H1 (cell line): ENCODE measurements around the gene AQP6. TPM values are rescaled to one million over a fixed set of nuclear protein-coding genes. Genes with fewer than 3 reads are reported as not detected.

Source experiments
- CHD7 ChIP-seq: fragments of 300-600 bp; sonication (generic); IDR thresholded peaks from 2 replicates; pipeline ENCODE4 v1.7.1; 2012; ENCODE audit warnings: low read length, moderate library complexity, mild to moderate bottlenecking, inconsistent platforms; ENCODE audit not compliant: insufficient replicate concordance
- EP300 ChIP-seq, 2 experiments: IDR thresholded peaks; 1 replicate in 1 of 2; 2 replicates in 1 of 2; pipeline ENCODE4 v1.6.1; 2011 to 2012; ENCODE audit warnings: low read depth in 2 of 2, low read length in 2 of 2, mild to moderate bottlenecking in 2 of 2, borderline replicate concordance in 1 of 2, inconsistent platforms in 1 of 2, moderate library complexity in 1 of 2
- SIX5 ChIP-seq: IDR thresholded peaks from 2 replicates; pipeline ENCODE4 v1.6.1; 2011; ENCODE audit warnings: mild to moderate bottlenecking, low read depth, low read length
- polyA plus RNA-seq, 7 experiments: library from polyadenylated mRNA; depleted of rRNA in 3 of 7; stranded (reverse) in 5 of 7; unstranded in 2 of 7; fragments of >200 nt in 5 of 7; fragments of 200-250 nt in 2 of 7; gene quantifications; 1 replicate in 5 of 7; 2 replicates in 1 of 7; 4 replicates in 1 of 7; pipeline versions ENCODE4 v1.2.1 to v1.2.3, GENCODE V29; 2011 to 2013; ENCODE audit warnings: missing spikeins in 2 of 7, mixed read lengths in 2 of 7
- total RNA-seq: library from RNA; stranded (reverse); fragmentation: NEBNext Ultra II Directional; extraction: Animal tissue kit (Norgen Biotek cat#: 25700); gene quantifications from 2 replicates; pipeline ENCODE4 v1.2.1, GENCODE V29; 2021
- TF ChIP-seq, protein P1 (sequence below), 3 experiments: IDR thresholded peaks; 1 replicate in 2 of 3; 2 replicates in 1 of 3; pipeline versions ENCODE4 v1.5.1 to v1.6.1; 2011; ENCODE audit warnings: low read length in 3 of 3, mild to moderate bottlenecking in 3 of 3, inconsistent platforms in 2 of 3, low read depth in 1 of 3, moderate library complexity in 1 of 3; ENCODE audit not compliant: insufficient read depth in 1 of 3; ENCODE audit errors: control extremely low read depth in 1 of 3

AQP6 gene
- total and polyA plus RNA-seq, 2 of the 8 experiments (the other 6 are each of a cell fraction or from before 2014, with no cell fraction given), result 0.03 to 0.17 TPM

DNA sequence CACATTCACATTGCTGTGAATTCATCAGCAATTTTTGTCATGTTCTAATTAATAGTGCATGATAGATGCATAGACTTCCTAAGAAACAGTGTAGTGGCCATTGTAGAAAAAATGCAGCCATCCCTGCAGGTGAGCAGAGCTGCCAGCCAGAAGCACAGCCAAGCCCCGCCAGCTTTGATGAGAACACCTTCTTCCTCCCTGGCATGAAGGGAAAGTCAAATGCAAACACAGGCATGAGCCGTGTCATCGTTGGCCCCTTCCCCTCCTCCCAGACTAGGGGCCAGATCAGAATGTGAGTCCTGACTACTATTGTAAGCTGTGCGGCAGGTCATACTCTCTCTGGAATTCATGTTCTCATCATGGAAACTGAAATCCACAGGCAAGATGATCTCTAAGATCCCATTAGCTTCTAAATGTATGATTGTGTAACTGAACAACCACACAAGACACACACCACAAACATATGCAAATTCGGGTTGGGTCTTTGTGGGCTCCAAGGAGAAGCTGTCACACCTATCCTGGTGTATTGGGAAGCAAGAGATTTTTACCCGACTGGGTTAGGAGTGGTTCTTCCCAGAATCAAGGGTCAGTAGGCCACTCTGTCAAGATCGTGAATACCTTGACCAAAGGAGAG, 25.0 kb upstream of the AQP6 start (continued):
- TF ChIP-seq EP300 (IDR thresholded peaks at IDR 0.05; ENCODE audit: borderline replicate concordance in 1 of 2, low read depth in 2 of 2, low read length in 2 of 2), result no peak
- TF ChIP-seq CHD7, result no peak
- TF ChIP-seq, protein P1, sequence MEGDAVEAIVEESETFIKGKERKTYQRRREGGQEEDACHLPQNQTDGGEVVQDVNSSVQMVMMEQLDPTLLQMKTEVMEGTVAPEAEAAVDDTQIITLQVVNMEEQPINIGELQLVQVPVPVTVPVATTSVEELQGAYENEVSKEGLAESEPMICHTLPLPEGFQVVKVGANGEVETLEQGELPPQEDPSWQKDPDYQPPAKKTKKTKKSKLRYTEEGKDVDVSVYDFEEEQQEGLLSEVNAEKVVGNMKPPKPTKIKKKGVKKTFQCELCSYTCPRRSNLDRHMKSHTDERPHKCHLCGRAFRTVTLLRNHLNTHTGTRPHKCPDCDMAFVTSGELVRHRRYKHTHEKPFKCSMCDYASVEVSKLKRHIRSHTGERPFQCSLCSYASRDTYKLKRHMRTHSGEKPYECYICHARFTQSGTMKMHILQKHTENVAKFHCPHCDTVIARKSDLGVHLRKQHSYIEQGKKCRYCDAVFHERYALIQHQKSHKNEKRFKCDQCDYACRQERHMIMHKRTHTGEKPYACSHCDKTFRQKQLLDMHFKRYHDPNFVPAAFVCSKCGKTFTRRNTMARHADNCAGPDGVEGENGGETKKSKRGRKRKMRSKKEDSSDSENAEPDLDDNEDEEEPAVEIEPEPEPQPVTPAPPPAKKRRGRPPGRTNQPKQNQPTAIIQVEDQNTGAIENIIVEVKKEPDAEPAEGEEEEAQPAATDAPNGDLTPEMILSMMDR (IDR thresholded peaks at IDR 0.05; ENCODE audit: control extremely low read depth in 1 of 3, insufficient read depth in 1 of 3, low read depth in 1 of 3, low read length in 3 of 3), result no peak
- TF ChIP-seq SIX5, result no peak
